Fibroblast of pulmonary artery (primary cell): Measurements from ENCODE around the gene IER3.
"Not testable (repeated sequence)": the region's sequence is repeated elsewhere in the genome, so short reads cannot be mapped to it uniquely, and the experiment has no call there.

ENCODE experiments used
- DNase-seq: peaks from one replicate; pipeline ENCODE4 v3.0.0-alpha.2; 2010; ENCODE audit warnings: low read depth
- H3K4me3 ChIP-seq: replicated peaks from 2 replicates; pipeline ENCODE4 v1.5.1; 2011; ENCODE audit warnings: low read depth, mild to moderate bottlenecking, control low read depth, low read length, moderate library complexity
- TF ChIP-seq, protein P1 (sequence below): IDR thresholded peaks from 2 replicates; pipeline ENCODE4 v1.5.1; 2011; ENCODE audit warnings: mild to moderate bottlenecking, control low read depth, low read length, inconsistent platforms; ENCODE audit errors: missing control alignments

The IER3 gene

DNA sequence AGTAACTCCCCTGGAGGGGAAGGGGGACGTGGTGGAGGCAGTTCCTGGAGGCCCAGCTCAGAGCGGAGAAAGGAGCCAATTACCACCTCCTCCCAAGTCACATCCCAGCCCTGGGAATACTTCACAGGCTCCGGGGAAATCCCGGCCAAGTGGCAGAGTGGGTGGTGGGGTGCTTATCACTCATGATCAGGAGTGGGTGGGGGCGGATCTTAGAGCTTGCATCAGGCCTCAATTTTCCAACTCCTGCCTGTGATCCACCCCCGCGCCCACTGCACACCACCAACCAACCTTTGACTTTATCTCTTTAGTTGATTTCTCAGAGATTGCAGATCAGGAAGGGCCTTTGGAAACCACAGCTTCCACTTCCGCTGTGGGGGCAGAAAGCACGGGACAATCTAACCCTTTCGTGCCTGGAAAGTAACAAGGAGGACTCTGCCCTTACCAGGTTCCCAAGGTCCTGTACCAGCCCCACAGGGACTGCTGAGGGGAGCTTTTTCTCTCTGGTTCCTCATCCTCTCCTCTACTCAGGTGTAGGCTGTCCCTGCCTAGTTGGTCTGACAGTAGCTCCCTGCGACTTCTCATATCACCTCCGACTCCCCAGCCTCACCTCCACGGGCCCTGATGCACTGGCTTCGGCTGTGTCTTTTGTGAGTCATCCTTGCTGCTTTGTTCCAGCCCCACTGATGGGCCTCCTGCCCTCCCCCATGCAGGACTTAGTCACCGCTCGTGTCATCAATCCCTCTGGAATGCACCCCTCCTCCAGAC lies 24.9 kb upstream of the IER3 start:
- peak; percentile 94 for DNase-seq
- TF ChIP-seq, protein P1, sequence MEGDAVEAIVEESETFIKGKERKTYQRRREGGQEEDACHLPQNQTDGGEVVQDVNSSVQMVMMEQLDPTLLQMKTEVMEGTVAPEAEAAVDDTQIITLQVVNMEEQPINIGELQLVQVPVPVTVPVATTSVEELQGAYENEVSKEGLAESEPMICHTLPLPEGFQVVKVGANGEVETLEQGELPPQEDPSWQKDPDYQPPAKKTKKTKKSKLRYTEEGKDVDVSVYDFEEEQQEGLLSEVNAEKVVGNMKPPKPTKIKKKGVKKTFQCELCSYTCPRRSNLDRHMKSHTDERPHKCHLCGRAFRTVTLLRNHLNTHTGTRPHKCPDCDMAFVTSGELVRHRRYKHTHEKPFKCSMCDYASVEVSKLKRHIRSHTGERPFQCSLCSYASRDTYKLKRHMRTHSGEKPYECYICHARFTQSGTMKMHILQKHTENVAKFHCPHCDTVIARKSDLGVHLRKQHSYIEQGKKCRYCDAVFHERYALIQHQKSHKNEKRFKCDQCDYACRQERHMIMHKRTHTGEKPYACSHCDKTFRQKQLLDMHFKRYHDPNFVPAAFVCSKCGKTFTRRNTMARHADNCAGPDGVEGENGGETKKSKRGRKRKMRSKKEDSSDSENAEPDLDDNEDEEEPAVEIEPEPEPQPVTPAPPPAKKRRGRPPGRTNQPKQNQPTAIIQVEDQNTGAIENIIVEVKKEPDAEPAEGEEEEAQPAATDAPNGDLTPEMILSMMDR = no peak
- H3K4me3 ChIP-seq = no peak overlapping the region

DNA sequence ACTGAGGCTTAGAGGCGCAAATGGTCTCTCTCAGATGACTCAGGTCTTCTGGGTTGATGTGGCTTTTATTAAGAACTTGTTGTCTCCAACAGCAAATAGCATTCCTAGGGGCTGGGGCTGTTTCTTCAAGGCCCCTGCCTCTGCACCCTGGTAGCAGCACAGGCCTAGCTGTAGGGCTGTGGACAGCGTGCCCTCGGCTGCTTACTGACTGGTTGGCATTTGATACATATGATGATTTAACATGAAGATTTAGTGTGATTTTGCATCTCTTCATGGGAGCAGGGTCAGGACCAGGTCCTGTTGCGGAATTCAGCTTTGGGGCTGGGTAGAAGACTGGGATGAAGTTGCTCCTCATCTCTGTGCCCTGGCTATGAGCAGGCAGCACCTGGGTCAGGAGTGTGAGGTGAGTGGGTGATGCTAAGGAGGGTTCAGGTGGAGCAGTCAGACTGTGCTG lies 24.3 kb upstream of the IER3 start:
- TF ChIP-seq, protein P1 = no peak
- no peak for DNase-seq
- H3K4me3 ChIP-seq = no peak overlapping the region

DNA sequence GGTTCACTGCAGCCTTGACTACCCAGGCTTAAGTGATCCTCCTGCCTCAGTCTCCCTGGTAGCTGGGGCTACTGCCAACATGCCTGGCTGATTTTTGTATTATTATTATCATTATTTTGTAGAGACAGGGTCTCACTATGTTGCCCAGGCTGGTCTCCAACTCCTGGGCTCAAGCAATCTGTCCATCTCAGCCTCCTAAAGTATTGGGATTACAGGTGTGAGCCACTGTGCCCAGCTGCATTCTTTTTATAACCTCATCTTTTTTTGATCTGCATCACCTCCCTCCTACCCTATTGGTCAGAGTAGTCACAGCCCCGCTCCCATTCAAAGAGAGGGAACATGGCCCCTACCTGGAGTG lies 23.6 kb upstream of the IER3 start:
- TF ChIP-seq, protein P1 = no peak
- H3K4me3 ChIP-seq = no peak overlapping the region
- no peak for DNase-seq

DNA sequence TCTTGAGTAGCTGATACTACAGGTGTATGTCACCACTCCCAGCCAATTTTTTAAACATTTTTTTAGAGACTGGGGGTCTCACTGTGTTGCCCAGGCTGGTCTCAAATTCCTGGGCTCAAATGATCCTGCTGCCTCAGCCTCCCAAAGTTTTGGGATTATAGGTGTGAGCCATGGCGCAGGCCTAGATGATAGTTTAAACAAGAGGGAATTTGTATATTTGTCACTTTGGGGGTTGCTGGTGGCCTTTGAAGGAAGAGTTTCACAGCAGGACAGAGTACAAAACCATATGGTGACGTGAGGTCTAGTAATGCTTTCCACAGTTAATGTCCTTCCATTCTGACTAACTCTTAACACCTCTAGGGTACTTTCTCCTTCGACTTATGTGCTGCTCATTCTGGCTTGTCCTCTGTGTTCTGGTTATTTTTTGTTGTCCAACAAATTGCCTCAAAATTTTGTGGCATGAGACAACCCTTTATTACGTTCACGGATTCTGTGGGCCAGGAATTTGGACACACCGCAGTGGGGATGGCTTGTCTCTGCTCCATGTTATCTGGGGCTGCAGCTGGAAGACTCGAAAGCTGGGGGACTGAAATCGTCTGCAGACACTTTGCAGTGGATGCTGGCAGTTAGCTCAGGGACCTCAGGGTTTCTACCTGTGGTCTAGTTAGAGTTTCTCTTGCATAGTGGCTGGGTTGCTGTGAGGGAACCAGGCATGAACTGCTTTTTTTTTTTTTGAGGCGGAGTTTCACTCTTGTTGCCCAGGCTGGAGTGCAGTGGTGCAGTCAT lies 23.0 kb upstream of the IER3 start:
- TF ChIP-seq, protein P1 = no peak
- DNase-seq = no peak
- H3K4me3 ChIP-seq = no peak overlapping the region

DNA sequence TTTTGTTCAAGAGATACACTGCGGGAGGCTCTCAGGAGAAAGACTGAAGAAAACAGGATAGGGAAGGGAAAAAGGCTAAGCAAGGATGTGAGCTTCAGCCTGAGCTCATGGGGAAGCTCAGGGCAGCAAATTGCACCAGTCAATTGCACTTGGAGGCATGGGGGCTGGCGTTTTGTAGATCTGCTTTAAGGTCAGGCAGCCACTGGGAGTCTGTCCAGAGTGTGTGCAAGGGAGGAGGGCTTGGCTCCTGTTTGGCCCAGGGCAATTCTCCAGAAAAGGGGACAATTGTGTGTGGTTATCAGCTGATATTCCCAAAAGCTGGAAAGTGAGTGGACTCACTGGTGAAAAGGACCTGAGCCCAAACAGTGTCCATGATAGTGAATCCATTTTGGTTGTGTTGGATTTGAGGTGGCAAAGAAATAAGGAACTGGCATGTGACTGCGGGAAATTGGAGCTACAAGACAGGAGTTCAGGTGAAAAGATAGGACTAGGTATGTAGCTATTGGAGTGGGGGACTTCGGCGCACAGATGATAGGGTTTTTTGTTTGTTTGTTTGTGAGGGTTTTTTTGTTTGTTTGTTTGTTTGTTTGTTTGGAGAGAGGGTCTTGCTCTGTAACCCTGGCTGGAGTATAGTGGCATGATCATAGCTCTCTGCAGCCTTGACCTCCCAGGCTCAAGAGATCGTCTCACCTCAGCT lies 22.3 kb upstream of the IER3 start:
- no peak overlapping the region for H3K4me3 ChIP-seq
- TF ChIP-seq, protein P1 = no peak
- no peak for DNase-seq

DNA sequence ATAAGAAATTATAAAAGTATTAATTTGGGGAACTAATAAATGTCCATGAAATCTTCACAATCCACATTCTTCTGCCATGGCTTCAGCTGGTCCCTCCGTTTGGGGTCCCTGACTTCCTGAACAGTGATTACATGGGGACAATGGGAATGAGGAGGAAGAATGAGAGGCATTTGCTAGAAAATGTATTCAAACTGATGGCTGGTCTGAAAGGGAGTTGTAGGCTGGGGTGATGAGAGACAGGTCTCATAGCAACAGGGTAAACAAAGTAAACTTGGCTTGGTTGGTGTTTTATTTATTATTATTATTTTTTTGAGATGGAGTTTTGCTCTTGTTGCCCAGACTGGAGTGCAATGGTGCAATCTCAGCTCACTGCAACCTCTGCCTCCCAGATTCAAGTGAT lies 21.1 kb upstream of the IER3 start:
- not testable (repeated sequence) for DNase-seq, H3K4me3 ChIP-seq

DNA sequence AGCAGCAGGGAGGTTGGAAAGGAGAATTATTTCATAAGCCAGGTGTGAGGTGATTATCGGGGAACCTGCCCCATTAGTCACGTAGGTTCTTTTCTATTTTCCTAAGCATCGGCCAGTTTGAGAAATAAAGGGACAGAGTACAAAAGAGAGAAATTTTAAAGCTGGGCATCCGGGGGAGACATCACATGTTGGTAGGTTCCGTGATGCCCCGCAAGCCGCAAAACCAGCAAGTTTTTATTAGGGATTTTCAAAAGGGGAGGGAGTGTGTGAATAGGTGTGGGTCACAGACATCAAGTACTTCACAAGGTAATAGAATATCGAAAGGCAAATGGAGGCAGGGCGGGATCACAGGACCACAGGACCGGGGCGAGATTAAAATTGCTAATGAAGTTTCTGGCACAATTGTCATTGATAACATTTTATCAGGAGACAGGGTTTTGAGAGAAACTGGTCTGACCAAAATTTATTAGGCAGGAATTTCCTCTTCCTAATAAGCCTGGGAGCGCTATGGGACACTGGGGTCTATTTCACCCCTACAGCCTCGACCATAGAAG lies 20.2 kb upstream of the IER3 start:
- not testable (repeated sequence) for H3K4me3 ChIP-seq, DNase-seq
